Measurements from ENCODE around the gene OR5K1.

OR5K1 gene

DNA sequence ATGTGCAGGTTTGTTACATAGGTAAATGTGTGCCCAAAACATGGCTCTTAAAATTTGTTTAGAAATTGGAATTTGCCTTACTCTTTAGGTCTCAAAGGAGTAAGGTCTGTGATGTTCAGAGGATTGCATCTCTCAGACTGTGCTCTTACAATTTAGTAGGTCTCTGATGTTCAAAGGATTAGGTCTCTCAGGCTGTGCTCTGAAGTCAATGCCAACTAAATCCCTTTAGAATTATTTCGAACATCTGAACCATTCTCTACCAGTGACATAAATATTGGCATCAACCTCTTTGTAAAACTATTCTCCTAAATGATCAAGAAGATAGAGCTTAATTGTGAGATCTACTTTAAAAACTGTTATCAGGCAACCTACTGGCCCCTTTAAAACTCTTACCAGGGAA is at the start of gene OR5K1:
Gene OR5K1, plus strand, starts transcription at position 301 of the 400 bp plus-strand sequence. CDS start 6,376 bp downstream, outside the sequence.
- DNase-seq (ENCODE audit: low read depth): no peak

DNA sequence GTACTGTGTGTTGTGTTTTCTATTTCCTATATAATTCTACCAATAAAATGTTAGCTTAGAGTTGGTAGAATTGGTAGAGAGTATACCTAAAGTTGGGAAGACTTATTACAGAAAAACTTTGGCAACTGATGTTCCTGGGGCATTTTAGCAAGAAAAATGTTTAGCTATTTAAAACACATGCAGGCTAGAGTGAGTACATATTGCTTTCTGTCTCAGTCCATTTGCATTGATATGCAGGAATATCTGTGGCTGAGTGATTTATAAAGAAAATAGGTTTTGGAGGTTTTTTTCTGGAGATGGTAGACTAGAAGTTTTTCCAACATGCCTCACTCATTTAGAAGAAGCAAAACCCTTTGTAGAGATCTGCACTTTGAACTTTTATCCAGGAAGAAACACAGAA is 30.4 kb upstream of the OR5K1 start:
- no peak for DNase-seq (ENCODE audit: low read depth)

DNA sequence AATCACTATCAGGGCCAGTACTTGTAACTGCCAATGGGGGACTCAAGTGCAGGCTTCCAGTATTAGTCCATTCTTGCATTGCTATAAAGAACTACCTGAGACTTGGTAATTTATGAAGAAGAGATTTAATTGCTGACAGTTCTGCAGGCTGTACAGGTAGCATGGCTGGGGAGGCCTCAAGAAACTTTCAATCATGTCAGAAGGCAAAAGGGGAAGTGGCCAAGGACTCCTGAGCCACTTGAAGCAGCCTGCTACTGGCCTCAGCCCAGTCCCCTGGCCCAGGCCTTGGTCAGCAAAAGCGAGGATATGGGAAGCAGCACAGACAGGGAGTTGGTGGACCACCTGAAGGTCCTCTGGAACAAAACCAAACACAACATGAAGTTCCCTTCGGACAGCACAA is 29.2 kb upstream of the OR5K1 start:
- no peak for DNase-seq (ENCODE audit: low read depth)

DNA sequence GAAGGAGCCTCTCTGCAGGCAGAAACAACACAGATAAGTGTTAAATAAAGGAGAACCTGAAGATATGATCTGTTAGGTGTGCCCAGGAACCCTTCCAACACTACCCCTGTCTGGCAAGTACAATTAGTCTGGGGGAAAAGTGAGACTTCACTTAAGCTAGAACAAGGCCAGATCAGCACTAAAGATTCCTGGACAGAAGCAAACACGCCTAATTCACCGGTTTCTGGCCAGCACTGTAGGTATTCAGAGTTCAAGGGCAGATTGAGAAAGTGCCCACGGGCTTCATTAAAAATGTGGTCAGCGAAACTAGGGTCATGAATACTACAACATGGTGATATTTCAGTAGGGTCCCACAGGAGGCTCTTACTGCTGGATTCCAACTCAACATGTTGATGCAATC is 28.6 kb upstream of the OR5K1 start:
- DNase-seq (ENCODE audit: low read depth): no peak

DNA sequence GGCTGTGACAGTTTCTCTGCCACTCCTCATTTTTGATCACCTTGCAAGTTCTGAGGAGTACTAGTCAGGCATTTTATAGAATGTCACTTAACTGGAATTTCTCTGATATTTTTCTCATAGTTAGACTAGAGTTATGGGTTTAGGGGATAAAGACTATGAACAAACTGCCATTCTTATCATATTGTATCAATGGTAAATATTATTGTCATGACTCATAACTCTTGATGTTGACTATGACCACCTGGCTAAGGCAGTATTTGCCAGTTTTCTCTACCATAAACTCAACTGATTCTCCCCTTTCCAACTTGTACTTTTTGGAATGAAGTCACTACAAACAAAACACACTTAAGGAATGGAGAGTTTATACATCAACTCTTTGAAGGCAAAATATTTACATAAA is 22.7 kb upstream of the OR5K1 start:
- DNase-seq (ENCODE audit: low read depth): no peak

DNA sequence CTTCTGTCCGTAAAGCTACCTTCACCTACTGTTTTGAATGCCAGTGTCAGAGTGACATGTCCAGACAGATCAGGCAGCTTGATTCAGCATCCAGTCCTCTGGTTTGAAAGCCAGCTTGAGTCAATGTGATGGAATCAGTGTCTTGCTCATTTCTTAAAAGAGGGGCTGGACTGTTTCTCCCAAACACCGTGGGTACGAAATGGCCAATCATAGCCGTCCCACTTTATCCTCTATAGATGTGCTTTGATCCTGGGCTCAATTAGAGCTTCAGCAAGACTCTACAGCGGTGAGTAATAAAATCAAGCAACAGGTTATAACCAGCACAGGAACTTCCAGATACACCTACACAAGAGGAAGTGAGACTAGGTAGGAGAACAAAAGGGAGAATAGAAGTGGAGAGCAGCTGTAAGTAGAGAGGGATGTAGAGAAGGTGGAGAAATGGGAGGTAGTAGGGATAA is 17.0 kb upstream of the OR5K1 start:
- DNase-seq (ENCODE audit: low read depth): no peak

DNA sequence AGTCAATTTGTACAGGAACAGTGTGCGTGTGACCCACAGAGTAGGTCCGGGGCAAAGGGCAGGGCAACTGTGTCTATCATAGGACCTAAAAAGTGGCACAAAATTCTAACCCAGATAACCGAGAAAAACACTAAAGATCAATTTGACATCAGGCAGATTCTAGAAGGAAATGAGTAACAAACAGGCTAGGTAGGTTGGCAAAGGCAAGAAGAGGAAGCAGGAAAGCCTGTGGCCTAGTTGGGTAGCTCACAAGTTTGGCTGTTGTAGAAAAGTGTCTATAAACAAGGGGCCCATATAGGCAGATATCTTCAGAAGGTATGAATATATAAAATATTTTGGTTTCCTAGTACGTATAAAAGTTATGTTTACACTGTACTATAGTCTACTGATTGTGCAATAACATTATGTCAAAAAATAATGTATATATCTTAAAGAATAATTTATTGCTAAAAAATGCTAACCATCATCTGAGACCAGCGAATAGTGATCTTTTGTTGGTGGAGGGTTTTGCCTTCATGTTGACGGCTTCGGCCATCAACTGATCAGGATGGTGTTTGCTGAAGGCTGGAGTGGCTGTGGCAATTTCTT is 13.3 kb upstream of the OR5K1 start:
- no peak for DNase-seq (ENCODE audit: low read depth)

DNA sequence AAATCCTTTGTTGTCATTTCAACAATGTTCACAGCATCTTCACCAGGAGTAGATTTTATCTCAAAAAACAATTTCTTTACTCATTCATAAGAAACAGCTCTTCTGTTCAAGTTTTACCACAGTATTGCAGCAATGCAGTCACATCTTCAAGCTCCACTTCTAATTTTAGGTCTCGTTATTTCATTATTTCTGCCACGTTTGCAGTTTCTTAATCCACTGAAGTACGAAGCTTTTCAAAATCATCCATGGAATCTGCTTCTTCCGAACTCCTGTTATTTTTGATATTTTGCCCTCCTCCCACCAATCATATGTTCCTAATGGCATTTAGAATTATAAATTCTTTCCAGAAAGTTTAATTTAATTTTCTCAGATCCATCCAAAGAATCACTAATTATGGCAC is 12.6 kb upstream of the OR5K1 start:
- DNase-seq (ENCODE audit: low read depth): no peak

DNA sequence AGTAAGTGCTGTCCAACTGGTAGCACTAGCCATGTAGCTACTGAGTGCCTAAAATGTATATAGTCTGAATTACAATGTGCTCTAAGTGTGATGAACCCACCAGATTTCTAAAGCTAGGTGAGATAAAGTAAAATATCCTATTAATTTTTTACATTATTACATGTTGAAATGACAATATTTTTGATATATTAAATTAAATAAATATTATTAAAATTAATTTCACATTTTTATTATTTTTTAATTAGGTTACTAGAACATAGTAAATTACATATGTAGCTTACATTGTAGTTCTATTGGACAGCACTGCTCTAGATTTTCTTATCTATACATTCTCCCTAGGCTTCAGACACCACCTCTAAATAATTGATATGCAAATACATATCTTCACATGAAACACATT is 9.2 kb upstream of the OR5K1 start:
- DNase-seq (ENCODE audit: low read depth): no peak

DNA sequence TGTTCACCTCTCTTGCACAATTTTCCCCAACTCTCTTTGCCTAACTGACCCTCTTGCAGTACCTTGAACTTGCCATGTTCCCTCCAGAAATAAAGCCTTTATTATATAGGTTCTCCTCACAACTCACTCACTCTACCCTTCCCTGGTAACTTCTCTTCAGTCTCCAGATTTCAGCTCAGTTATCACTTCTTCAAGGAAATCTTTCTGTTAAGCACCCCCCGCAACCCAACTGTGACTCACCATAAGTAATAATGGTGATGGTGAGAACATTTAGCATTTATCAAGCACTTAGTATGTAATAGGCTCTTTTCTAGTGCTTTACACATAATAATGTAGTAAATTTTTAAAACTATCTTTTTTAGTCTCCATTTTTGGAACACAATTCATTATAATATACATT is 8.1 kb upstream of the OR5K1 start:
- no peak for DNase-seq (ENCODE audit: low read depth)

DNA sequence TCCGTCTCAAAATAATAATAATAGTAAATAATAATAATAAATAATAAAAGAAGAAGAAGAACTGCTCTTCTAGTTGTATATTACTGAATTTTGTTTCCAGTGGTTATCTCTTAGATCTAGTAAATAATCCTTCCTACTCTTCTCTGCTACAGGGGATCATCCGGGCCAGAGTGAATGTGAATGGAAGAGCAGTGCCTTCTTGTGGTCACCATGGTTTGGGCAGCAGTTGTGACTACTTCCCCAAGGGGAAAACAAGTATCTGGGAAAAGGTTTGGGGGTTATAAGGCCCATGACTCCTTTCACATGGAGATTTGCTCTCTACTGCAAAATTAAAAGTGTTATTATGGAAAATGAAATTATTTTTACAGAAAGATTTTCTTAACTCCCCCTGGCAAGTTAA is 5.5 kb upstream of the OR5K1 start:
- no peak for DNase-seq (ENCODE audit: low read depth)

DNA sequence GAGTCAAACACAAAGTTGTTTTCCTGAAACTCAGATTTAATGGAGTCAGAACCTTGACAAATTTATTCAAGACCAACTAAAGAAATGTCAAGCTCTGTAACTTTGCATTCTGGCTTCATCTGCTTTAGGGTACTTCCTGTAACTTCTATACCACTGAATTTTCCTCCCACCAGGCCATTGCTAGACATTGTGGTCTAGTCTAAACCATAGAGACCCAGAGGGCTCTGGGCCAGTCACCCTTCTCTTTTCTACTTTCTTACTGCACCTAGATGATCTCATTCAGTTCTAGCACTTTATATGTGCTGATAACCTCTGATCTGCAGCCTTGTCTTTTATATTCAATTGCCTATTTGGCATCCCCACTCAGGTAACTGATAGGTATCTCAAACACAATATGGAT is 2.8 kb upstream of the OR5K1 start:
- no peak for DNase-seq (ENCODE audit: low read depth)

DNA sequence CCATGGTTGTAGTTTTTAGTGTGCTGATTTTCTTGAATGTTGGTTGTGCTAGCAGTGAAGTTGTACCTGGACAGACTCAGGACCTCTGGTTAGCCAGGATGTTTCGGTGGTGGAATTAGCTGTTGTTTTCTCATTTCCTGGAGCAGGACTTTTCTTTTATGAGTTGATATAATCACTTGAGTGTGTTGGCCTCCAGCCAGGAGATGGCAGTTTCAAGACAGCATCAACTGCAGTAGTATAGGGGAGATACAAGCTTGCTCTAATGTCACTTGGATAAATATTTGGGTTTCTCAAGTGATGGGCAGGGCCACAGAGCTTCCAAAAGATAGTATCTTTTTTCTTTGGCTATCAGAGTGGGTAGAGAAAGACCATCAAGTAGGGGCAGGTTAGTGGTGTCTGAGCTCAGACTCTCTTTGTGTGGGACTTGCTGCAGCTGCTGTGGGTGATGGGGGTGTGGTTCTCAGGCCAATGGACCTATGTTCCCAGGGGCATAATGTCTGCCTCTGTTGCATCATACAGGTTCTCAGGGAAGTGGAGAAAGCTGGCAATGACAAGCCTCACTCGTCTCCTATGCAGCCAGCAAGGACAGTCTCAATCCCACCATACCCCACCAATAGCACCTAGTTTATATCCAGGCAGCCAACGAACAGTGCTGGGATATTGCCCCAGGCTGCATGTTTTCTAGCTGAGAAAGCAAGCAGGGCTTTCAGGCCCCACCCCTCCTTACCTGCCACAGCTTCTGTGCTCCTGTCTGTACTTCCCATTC is 19.9 kb downstream of the OR5K1 start:
- DNase-seq (ENCODE audit: low read depth): no peak

DNA sequence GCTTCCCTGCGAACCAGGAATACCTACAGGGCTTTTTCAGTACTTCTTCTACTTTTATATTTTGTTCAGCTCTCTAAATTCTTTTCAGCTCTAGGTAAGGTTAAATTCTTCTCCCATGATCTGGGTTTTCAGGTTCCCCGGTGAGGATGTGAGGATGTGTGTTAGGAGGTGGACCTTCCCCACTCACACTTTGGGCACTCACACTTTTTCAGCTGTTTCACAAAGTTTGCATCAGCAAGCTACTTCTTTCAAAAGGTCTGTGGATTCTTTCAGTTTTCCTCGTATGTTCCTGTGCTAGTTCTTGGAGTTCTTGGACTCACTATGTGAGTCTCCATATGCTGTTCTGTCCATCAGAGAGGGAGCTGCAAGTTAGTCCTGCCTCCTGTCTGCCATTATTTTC is 20.6 kb downstream of the OR5K1 start:
- no peak for DNase-seq (ENCODE audit: low read depth)

DNA sequence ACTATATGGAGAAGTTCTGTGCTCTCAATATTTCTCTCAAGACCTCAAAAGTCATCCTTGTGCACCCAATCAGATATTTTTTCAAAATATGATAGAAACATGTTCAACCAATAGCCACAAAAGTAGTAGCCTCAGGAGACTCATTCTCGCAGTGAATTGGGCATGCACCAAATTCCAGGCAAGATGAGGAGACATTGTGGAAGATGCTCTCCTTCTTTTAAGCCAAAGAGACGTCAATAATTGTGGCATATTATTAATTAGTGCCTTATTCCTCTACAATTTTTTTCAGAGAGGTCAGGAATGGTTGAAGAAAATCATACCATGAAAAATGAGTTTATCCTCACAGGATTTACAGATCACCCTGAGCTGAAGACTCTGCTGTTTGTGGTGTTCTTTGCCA is 34.4 kb downstream of the OR5K1 start, which contains the start of gene OR5K2:
Gene OR5K2, plus strand, starts transcription at position 301 of the 400 bp plus-strand sequence. Its CDS starts 0 bp downstream, at position 301.
- no peak for DNase-seq (ENCODE audit: low read depth)

DNA sequence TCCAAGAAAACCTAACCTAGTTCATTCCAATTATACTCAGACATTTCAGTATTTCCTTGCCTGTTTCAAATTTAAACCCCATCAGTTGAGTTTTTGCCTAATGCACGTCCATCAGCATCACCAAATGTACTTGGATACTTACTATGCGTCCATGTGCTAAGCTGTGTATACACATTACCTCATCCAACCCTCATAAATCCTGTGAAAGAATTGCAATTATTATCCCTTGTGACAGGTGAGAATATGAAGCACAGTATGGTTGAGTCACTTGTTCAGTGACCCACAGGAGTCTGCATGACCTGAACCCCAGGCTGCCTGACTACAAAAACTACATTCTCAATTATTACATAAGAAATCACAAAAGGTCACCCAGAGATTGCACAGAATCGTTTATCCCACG is 37.0 kb downstream of the OR5K1 start:
- DNase-seq (ENCODE audit: low read depth): no peak

DNA sequence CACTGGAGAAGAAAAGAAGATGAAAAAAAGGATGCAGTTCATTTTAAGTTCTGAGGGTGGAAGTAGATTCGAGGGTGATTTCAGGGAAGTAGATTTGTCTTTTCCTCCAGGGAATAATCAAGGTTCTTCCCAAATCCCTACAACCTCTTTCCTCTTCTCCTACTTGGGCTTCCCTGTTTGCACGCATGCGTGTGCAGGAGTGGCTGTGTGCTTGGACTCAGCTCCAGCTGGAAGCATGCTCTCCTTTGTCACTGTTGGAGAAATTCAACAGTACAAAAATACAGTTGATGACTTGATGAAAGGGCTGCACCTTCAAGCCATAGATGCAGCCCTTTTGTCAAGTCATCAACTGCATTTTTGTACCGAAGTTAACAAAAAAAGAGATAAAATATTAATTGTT is 38.3 kb downstream of the OR5K1 start:
- DNase-seq (ENCODE audit: low read depth): no peak

DNA sequence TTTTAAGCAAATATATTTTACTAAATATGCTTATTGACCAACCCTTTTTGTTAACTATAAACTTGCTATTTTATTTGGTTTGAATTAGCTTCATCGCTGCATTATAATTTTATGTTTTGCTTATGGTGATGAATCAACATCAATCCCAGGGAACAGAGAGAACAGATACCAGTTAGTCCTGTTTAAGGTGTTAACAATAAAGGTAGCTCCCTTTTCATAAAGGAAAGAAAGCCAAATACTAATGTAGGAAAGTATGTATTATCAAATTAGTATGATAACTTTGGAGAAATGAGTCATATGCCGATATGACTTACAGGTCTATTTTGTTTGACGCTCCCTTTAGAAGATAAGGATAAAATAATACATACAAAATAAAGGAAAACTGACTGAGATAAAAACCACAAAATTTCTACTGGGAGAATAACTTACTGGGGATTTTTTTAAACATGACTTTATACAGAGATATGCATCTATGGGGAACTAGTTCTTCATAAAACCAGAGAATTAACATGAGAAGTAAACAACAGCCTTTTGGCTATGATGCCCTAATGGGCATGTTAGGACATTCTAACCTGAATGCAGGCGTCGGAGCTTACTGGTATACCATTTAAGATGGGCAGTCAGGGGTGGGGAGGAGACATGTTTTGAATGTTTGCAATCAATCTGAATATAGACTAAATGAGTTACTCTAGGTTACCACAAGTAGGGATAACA is 39.0 kb downstream of the OR5K1 start:
- no peak for DNase-seq (ENCODE audit: low read depth)

DNA sequence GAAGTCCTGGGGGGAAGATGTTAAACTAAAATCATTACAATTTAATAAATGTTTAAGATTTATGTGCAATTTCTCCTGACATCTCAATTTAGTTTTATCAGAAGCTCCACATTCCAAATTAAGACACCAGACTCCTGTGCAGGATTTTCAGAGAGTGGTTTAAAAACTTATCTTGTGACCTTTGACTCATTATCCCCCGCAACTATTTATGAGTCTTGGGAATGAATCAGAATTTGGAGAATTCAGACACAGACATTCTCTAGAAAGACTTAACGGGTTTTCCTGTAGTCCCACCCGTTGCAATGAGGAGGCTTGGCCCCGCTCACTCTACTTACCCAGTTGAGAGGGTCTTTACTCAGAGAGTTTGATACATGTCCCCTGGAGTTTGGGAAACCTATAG is 41.5 kb downstream of the OR5K1 start:
- DNase-seq (ENCODE audit: low read depth): no peak

DNA sequence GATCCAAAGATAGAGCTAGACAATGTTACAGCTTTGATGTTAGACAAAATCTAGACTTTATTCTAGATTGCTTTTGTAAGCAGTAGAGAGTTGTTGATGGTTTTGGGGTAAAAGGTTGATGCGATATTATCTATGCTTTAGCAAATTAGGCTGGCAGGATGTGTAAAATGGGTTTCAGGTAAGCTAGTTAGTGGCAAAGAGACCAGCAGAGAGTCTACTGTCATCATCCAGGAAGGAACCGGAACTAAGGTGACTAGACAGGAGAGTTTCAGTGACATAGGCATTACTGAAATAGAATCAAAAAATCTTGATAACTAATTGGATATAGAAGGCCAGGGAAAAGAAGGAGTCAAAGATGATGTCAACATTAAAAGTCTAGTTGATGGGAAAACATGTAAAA is 45.6 kb downstream of the OR5K1 start:
- no peak for DNase-seq (ENCODE audit: low read depth)

DNA sequence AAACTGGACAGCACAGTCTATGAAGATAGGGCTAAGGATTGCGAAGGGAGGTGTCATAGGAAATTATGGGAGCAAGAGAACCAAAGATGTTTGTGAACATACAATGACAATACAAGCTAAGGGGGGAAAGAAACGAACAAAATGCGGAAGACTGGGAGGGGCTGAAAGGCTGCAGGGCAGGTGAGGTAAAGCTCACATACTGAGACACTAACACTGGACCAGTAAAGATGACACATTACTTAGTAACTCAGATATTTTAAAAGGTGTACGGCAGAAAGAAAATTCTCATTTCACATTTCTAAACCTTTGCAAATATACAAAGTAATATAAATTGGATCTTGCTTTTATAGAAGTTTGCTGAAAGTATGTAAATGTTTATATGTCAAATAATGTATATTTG is 49.6 kb downstream of the OR5K1 start:
- no peak for DNase-seq (ENCODE audit: low read depth)

DNA sequence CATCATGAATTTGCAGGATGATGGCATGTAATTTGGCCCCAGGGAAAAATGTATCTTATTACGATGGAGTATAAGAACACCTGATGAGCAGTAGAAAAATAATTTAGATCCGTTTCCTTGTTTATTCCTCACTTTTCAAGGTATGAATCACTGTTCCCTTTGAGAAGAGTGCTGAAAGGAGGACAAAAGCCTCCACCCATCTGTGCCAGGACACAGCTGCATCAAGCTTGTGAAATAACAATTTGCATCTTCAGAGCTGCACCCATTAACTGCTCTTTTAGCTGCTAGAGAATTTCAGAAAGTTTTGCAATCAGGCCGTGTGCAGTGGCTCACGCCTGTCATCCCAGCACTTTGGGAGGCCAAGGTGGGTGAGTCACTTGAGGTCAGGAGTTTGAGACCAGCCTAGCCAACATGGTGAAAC is 50.1 kb downstream of the OR5K1 start:
- DNase-seq (ENCODE audit: low read depth): no peak

DNA sequence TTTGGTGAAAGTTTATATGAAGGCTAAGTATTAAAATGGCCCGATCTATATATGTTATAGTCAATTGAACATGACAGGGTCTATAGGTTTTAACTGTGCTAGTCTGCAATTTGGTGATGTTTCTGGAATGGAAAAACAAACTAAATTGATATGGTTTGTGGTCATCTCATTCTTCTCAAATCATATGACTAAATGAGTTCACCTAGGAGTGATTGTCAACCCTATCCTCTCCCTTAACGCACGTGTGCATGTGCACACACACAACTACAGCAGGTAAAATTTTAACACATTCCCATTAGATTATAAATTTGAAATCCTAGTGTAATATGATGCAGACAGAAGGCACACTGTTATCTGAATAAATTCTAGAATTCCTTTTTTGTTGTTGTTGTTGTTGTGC is 50.7 kb downstream of the OR5K1 start:
- no peak for DNase-seq (ENCODE audit: low read depth)

All from stimulated activated CD8-positive, alpha-beta memory T cell treated with anti-CD3 and anti-CD28 coated beads, Interleukin-15, amount 100 ng/mL, for 24 hours (primary cell).